Measurements from ENCODE around the gene CASP4.
"Not testable (repeated sequence)": the region's sequence is repeated elsewhere in the genome, so short reads cannot be mapped to it uniquely, and the experiment has no call there.

CASP4 gene

DNA sequence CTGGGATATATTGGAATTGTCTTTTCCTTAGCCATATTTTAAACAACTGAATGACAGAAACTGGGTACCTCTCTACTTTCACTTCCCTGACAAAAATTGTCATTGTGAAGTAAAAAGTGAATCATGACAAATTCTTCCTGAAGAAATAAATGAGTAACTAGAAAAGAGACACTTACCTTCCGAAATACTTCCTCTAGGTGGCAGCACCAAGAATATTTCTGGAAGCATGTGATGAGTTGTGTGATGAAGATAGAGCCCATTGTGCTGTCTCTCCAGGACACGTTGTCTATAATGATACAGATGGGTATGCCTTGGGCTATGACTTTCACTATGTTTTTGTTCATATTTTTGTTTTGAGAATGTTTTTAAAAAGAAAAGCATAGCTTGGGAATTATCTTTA, 21.5 kb downstream of the CASP4 start:
- no peak for DNase-seq

DNA sequence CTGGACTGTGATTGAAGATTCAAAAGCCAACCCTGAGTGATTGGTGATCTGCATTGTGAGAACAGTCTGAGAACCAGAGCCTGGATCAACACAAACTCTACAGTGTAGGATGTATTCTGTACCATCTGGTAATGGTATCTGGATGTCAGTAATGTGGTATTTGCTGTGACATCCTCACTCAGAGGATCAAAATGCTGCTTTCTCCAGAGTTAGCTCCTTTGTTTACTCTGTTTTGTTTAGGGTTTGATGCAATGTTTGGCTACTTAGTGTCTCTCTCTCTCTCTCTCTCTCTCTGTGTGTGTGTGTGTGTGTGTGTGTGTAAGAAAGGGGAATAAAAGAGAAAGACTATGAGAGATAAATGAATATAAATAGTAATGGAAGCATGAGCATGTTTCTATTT, 24.3 kb downstream of the CASP4 start:
- no peak for DNase-seq

DNA sequence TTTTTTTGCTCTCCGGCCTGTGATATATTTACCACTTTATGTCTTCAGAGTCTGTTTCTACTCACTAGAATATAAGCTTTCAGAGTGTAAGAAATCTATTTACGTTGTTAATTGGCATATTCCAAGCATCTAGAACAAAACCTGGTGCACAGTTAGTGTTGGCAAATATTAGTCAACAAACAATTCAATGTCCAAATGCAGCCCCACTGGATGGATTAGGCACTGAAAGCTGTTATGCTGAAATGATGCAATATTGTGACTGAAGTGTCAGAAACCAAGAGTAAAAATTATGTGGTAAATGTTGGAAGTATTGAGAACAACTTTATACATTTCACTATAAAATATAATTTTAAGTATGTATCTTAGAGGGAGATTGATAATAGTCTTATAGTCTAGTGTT, 24.8 kb downstream of the CASP4 start:
- DNase-seq = no peak

DNA sequence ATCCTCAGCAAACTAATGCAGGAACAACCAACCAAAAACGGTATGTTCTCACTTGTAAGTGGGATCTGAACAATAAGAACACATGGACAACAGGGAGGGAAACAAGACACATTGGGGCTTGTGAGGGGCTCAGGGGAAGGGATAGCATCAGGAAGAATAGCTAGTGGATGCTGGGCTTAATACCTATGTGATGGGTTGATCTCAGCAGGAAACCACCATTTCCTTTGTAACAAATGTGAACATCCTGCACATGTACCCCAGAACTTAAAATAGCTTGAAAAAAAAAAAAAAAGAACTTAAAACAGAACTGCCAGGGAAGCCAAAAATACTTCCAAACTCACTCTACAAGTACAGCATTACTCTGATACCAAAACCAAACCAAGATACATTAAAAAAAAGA, 33.8 kb downstream of the CASP4 start:
- no peak for DNase-seq

DNA sequence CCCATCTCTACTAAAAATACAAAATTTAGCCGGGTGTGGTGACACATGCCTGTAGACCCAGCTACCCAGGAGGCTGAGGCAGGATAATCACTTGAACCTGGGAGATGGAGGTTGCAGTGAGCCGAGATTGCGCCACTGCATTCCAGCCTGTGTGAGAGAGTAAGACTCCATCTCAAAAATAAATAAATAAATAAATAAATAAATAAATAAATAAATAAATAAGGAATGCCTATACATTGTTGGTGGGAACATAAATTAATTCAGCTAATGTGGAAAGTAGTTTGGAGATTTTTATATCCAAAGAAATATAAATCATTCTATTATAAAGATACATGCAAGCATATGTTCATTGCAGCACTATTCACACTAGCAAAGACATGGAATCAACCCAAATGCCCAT, 34.3 kb downstream of the CASP4 start:
- DNase-seq = not testable (repeated sequence)

DNA sequence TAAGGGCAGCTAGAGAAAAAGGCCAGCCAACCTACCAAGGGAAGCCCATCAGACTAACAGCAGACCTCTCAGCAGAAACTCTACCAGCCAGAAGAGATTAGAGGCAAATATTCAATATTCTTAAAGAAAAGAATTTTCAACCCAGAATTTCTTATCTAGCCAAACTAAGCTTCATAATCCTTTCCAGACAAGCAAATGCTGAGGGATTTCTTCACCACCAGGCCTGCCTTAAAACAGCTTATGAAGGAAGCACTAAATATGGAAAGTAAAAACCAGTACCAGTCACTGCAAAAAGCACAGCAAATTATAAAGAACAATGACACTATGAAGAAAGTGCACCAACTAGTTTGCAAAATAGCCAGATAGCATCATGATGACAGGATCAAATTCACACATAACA, 39.6 kb downstream of the CASP4 start:
- no peak for DNase-seq

DNA sequence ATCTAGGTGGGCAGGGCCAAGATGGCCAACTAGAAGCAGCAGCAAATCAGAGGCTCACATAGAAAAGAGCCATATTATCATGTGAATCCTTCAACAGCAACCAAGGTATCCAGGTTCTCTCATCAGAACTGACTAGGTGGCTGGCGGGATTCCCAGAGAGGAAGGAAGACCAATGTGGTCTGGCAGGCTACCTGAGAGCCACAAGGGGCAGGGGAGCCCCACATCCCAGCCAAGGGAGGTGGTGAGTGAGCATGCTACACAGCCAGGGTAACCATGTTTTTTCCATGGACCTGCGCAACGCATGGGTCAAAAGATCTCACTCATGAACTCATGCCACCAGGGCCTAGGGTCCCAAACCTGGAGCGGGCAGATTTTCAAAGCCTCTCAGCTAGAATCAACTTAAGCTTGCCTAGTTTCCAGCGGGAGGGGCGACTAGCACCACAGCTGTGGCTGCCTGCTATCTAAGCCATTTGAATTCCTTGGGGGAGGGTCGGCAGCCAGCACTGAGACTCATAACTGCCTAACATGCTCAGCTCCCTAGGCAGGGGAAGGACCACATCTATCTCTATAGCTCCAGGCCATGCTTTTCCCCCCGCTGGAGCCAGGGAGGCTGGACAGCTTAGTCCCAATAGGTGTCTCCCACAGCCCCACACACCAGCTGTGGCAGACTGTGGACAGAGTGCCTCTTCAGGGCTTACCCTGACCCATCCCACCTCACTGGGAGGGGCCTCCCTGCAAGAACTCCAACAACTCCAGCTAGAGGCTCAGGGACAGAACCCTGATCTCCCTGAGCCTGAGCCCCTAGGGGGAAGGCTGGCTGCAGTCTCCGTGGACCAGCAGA, 41.4 kb downstream of the CASP4 start:
- no peak for DNase-seq

DNA sequence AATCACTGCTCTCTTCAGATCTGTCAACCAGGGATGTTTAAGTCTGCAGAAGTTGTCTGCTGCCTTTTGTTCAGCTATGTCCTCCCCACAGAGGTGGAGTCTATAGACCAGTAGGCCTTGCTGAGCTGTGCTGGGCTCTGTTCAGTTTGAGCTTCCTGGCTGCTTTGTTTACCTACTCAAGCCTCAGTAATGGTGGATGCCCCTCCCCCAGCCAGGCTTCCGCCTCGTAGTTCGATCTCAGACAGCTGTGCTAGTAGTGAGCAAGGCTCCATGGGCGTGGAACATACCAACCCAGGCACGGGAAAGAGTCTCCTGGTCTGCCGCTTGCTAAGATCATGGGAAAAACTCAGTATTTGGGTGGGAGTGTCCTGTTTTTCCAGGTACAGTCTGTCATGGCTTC, 42.5 kb downstream of the CASP4 start:
- no peak for DNase-seq

DNA sequence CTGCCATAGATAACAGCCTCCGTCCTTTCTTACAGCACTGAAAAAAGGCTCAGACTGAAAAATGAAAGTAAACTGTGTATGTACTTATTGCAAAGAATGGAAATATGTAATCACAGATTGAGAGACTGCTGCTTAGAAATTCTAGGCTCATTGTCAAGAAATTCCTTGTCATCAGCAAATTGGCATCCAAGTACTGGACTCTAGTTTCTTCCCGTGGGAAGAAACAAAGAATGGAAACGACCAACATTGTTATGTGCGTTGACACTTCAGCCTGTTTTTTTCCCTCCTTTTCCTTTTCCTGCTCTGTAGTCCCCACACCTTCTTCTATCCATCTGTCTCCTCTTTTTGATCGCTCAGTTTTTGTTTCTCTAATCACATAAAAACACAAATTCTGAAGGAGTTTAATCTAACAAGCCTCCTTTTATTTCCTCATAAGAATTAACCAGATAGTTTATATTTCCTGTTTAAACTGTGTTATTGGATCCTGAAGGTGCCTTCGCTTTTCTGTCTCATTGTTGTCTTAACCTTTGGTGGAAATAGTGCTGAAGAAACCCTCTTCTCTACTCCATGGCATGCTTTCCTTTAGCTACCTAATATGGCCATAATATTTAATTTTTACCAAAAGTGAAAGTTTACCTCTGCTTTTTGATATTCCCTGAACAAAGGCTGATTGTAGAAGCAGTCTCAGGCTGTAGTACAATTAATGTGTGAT, 50.1 kb downstream of the CASP4 start:
- no peak for DNase-seq

DNA sequence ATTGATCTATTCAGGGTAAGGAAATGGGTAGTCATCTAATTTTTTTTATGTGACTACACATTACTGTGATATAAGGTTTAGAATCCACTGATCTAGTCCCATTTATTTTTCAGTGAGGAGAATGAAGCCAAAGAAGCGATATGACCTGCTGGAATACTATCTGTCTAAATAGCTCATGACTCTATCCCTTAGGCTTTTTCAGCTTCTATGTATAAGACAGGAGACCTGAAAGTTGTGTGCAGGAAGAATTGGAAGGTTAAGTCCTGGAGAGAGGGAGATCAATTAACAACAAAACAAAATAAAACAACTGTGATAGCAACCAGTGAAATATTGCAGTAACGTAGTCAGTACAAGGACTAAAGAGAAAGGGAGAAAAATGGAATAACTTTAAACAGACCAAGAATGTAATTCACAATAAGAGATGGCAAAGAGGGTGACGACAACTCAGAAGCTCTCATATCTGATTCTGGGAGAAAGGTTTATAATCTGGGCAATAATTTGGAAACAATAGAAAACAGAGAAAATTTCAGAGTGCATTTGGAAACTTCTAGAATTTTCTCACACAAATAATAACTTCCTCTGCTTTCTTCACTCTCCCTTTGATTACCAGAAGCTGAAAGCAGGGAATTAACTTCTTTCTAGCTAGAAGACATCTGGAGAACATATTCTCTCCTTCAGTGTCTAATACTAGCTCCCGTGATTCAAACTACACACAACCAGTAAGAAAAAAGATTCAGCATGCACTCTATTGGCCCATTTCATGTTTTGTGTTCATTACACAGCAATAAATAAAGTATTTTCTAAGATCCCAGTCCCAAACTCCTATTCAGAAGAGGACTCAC, 50.9 kb downstream of the CASP4 start:
- no peak for DNase-seq

DNA sequence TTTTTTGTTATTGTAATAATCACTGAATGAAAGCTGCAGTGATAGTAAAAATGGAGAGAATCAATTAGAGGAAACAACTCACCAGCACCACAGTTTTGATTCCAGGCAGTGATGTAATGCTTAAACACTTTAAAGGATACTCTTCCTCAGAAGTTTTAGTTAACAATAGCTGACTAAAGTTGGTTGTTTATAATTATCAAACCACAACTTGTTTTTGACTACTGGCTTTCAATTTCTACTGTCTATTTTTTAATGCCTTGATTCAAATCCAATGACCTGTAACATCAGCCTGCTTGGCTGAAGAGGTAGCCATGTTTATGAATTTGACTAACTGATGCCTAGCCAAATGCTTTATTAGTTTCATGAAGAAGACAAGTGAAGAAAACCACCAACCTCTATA, 51.9 kb downstream of the CASP4 start:
- DNase-seq = no peak

DNA sequence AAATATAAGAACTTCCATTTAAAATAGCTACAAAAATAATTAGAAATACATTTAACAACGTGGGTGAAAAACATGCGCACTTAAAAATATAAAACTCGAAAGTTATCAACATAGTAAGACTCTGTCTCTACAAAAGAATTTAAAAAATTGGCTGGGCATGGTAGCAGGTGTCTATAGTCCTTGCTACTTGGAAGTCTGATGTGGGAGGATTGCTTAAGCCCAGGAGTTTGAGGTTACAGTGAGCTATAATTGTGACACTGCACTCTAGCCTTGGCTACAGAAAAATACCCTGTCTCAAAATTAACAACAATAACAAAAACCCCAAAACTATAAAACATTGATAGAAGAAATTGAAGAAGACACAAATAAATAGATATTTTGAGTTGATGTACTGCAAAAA, 56.3 kb downstream of the CASP4 start:
- no peak for DNase-seq

DNA sequence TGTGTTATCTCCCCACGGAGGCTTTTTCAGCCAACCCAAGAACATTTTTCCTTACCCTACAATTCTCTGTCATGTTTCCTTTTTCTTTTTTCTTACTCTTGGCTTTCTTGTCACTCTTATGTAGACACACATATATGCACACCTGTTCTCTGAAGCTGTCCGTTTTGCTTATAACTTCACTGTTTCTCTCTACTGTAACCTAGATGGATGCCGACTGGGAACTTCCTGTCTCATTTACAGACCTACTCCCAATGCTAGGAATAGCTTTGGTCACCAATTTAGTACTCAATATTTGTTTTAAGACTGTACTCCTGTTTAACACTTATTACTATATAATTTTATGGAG, 60.2 kb downstream of the CASP4 start:
- DNase-seq = no peak

DNA sequence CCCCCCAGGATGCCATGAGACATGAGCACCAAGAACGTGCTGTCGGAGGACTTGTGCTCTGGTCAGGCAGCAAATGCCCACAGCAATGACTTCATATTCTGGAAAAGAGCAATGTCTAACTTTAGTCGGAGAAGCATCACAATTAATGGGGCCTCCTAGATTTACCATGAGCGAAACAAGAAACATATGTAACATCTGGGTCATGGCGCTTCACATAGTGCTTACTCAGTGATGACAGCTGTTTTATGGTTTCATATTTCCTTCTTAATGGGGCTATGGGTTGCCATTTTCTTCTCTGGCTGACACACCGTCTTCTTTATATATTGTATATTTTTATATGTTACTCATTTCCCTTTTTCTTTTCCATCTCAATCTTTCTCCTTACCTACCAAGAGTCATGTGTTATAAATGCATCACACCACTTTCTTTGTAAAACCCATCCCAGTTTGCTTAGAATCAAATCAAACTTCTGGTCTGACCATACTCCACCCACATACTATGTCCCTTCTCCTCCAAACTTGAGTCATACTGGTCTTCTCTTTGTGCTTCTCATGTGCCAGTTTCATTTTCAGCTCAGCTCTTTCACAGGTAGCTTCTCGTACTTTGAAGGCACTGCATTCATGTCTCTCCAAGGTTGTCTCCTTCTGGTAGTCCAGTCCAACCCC, 60.7 kb downstream of the CASP4 start:
- DNase-seq = no peak

DNA sequence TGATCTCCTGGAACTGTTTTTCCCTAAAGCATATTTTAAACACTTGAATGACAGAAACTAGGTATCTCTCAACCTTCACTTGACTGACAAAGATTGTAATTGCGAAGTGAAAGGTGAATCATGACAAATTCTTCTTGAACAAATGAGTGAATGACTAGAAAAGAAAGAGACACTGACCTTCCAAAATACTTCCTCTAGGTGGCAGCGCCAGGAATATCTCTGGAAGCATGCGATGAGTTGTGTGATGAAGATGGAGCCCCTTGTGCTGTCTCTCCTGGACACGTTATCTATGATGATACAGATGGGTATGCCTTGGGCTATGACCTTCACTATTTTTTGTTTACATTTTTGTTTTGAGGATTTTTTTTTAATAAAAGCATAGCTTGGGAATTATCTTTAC, 63.1 kb downstream of the CASP4 start:
- no peak for DNase-seq

DNA sequence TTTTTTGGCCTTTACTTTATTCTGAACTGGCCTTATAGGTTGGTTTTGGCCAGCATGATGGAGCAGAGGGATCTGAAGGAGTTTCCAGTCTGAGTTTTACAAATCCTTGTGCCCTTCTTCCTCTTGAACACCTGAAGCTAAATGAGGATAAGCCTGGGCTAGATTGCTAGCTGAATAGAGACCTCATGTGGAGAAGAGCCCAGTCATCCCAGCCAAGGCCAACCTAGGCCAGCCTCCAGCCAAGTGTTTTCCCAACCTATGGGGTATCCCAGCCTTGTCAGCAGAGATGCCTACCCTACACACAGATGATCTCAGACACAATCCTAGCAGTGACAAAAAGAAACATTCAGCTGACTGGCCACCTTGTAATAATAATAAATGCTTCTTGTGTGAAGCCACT, 69.1 kb downstream of the CASP4 start:
- no peak for DNase-seq

DNA sequence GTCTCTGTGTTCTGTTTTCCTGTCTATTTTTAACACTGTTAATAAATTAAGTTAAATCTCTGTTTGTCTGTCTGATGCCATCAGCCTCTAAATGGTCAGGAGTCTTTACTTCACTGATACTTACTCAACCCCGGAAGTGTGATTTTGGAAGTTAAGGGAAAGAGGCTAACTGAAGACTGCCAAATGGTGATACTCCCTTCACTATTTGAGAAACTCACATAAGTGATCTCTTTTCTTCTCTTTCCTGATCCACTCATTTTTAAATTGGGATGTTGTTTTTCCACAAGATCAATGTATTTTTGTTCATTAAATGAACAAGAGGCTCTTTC, 69.7 kb downstream of the CASP4 start:
- DNase-seq = no peak

DNA sequence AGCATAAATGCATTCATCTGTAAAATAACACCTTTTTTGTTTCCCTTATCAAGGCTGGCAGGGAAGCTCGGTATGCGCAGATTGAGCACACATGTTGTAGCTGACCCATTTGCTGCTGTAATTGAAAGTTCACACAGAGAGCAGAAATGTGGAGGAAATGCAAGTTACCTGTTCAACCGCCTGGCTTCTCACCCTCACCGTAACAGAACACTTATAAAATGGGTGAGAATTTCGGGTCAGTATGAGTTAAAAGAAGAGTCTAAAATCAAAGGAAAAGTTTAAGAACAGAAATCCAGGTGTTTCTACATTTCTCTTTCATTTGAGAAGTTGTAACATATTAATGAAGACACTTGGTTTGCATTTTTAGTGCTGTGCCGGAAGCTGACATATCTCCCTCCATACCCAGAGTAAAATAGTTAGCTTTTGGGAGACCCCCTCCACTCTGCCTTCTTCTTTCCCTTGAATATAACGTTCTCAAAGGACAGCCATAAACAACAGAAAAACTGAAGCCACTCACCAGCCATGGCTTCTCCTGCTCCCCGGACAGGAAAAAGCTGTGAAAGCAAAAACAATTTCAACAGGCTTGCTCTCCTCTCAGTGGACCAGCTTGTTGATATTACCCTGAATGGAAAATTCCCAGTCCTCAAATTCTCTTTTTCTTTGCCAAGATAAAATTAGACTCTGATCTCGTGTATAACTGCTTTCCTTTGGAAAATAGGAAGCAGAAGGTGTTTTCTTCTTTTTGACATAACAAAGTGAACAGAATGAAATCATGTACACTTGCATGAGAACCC, 70.3 kb downstream of the CASP4 start, which contains the start of gene CASP12:
CASP12 (minus strand) TSS at position 570 of the 794 bp plus-strand sequence.
- DNase-seq = no peak

DNA sequence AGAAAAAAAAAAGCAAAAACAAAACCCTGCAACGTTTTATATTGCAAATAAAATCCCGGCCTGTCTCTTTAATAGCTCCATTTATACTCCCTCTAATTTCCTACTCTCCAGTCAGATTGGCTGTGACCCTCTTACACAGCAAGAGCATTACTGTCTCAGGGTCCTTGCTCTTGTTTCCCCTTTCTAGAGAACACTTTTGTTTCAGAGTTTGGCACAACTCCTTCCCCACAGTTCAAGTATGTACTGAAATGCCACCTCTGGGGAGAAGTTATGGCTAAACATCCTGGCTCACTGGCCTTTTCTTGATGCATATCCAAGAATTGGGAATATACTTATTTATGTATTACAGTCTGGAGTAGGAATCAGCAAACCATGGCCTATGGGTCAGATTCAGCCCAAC, 72.7 kb downstream of the CASP4 start:
- DNase-seq = no peak

DNA sequence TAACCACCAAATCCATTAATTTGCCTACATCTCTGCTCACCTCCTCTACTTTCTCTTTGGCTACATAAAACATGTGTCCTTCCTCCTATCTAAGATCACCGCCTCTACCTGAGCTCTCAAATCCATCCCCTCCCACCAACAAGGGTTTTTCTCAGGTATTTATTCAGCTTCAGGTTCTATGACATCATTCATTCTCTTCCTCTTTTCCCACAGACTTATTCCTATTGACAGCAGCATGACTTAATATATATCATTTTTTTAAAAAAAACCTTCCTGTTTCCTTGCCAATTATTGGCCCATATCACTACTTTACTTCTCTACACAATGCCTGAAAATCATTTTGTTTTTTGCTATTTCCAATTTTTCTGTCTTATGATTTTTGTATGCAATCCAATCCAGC, 74.5 kb downstream of the CASP4 start:
- no peak for DNase-seq

All from NCI-H187 treated with DMSO at 0.1 percent for 48 hours (cell line).